Astrocyte (in vitro differentiated cells and primary cell): Measurements from ENCODE around the gene SARNP. TPM values are rescaled to one million over a fixed set of nuclear protein-coding genes. Genes with fewer than 3 reads are reported as not detected.

ENCODE experiments used
- DNase-seq: peaks from one replicate; pipeline ENCODE4 v3.0.0-alpha.2; 2010; ENCODE audit warnings: low read depth
- FAIRE-seq: peaks from 2 replicates; lab custom pipeline; 2011; peaks lifted over from hg19 to GRCh38; lab: Jason Lieb, UNC
- H2AFZ ChIP-seq: 2 replicates; pipeline ENCODE4 v1.6.0; 2012; ENCODE audit warnings: low read depth, low read length, inconsistent platforms
- H3K27ac ChIP-seq: 2 replicates; pipeline ENCODE4 v1.5.1; 2011; ENCODE audit warnings: low read depth, low read length, inconsistent platforms
- H3K27me3 ChIP-seq: 2 replicates; pipeline ENCODE4 v1.6.0; 2011; ENCODE audit warnings: low read length, inconsistent platforms; ENCODE audit not compliant: insufficient read depth
- H3K36me3 ChIP-seq: 2 replicates; pipeline ENCODE4 v1.5.1; 2011; ENCODE audit warnings: low read length, inconsistent platforms; ENCODE audit not compliant: insufficient read depth
- H3K4me1 ChIP-seq: 2 replicates; pipeline ENCODE4 v1.5.1; 2011; ENCODE audit warnings: low read length, inconsistent platforms; ENCODE audit not compliant: insufficient read depth
- H3K4me2 ChIP-seq: 2 replicates; pipeline ENCODE4 v1.6.0; 2012; ENCODE audit warnings: low read length, inconsistent platforms
- H3K4me3 ChIP-seq: 2 replicates; pipeline ENCODE4 v1.5.1; 2011; ENCODE audit warnings: low read depth, mild to moderate bottlenecking, low read length, inconsistent platforms; ENCODE audit not compliant: insufficient read depth
- H3K79me2 ChIP-seq: 2 replicates; pipeline ENCODE4 v1.6.0; 2012; ENCODE audit warnings: mild to moderate bottlenecking, low read length, inconsistent platforms; ENCODE audit not compliant: insufficient read depth
- H3K9ac ChIP-seq: 2 replicates; pipeline ENCODE4 v1.6.0; 2012; ENCODE audit warnings: mild to moderate bottlenecking, low read length, inconsistent platforms
- H3K9me3 ChIP-seq: 2 replicates; pipeline ENCODE4 v1.5.1; 2012; ENCODE audit warnings: low read depth, mild to moderate bottlenecking, low read length, inconsistent platforms; ENCODE audit not compliant: insufficient read depth
- H4K20me1 ChIP-seq: 2 replicates; pipeline ENCODE4 v1.6.0; 2012; ENCODE audit warnings: low read length, inconsistent platforms; ENCODE audit not compliant: insufficient read depth
- H3K27ac Mint-ChIP-seq: one replicate; pipeline ENCODE4 v1.8.0; 2021; ENCODE audit warnings: mild to moderate bottlenecking, mixed read lengths; ENCODE audit not compliant: unreplicated experiment
- H3K27me3 Mint-ChIP-seq: one replicate; pipeline ENCODE4 v1.8.0; 2021; ENCODE audit warnings: low read depth, mixed read lengths; ENCODE audit not compliant: unreplicated experiment
- H3K36me3 Mint-ChIP-seq: one replicate; pipeline ENCODE4 v1.8.0; 2021; ENCODE audit warnings: low read depth, mixed read lengths; ENCODE audit not compliant: unreplicated experiment
- H3K4me1 Mint-ChIP-seq: one replicate; pipeline ENCODE4 v1.8.0; 2021; ENCODE audit warnings: low read depth, mixed read lengths; ENCODE audit not compliant: unreplicated experiment
- H3K4me3 Mint-ChIP-seq: one replicate; pipeline ENCODE4 v1.8.0; 2021; ENCODE audit warnings: mild to moderate bottlenecking, moderate library complexity, mixed read lengths; ENCODE audit not compliant: unreplicated experiment
- H3K9me3 Mint-ChIP-seq: one replicate; pipeline ENCODE4 v1.8.0; 2021; ENCODE audit warnings: mild to moderate bottlenecking, mixed read lengths; ENCODE audit not compliant: unreplicated experiment
- CTCF ChIP-seq: IDR thresholded peaks from 2 replicates; pipeline ENCODE4 v1.5.1; 2011; ENCODE audit warnings: low read depth, mild to moderate bottlenecking, inconsistent platforms, low read length, moderate library complexity; ENCODE audit not compliant: insufficient read depth
- EZH2 ChIP-seq: IDR thresholded peaks from 2 replicates; pipeline ENCODE4 v1.6.1; 2012; ENCODE audit warnings: mild to moderate bottlenecking, low read length, inconsistent platforms; ENCODE audit not compliant: insufficient read depth
- total RNA-seq: library from RNA; stranded (reverse); gene quantifications from 2 replicates; pipeline ENCODE4 v1.2.1, GENCODE V29; 2021

The SARNP gene
- total RNA-seq, 1 donor from 2014 or later = 105 TPM

DNA sequence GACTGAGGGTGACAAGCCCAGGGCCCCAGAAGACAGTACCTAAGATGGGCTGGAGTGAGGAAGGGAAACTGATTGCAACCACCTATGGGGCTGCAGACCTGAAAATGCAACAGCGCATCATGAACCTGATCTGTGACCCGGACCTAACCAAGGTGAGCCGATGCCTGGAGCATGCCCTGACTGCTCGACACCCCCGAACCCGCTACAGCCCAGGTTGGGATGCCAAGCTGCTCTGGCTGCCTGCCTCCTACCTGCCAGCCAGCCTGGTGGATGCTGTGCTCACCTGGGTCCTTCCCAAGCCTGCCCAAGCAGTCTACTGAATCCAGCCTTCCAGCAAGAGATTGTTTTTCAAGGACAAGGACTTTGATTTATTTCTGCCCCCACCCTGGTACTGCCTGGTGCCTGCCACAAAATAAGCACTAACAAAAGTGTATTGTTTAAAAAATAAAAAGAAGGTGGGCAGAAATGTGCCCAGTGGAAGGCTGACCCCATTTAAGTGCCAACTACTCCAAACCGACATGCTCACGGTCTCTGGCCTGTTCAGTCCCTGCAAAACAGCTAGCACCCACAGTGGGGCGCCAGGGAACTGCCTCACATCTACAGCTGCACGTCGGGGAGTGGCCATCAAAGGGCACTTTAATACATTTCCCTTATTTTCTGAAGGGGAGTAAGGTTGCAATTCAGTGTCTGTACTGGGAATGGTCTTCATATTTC lies 93.1 kb downstream of the SARNP start:
- Histone ChIP-seq H2AFZ (no peak overlapping the region), H4K20me1 (peaks cover 62% of the 10 kb centered on the region), H3K79me2 (peaks cover 46% of the 10 kb centered on the region), H3K36me3 (peaks cover 29% of the 10 kb centered on the region), H3K4me3 (no peak overlapping the region), H3K27ac (no peak overlapping the region), H3K27me3 (no peaks in the 10 kb centered on the region), H3K9me3 (no peaks in the 10 kb centered on the region), H3K4me1 (peaks cover 50% of the 10 kb centered on the region), H3K4me2 (peak overlapping the region; percentile 99), H3K9ac (no peak overlapping the region)
- peaks cover 21% of the 10 kb centered on the region for H3K36me3 Mint-ChIP-seq
- H3K27ac Mint-ChIP-seq = peak overlapping the region; percentile 80
- peaks cover 33% of the 10 kb centered on the region for H3K4me1 Mint-ChIP-seq
- H3K27me3 Mint-ChIP-seq = no peaks in the 10 kb centered on the region
- H3K4me3 Mint-ChIP-seq = peak overlapping the region; percentile 40
- FAIRE-seq (no peak), DNase-seq (peak; percentile 38)
- H3K9me3 Mint-ChIP-seq = no peaks in the 10 kb centered on the region
- TF ChIP-seq CTCF (peak; percentile 47), EZH2 (no peak)

DNA sequence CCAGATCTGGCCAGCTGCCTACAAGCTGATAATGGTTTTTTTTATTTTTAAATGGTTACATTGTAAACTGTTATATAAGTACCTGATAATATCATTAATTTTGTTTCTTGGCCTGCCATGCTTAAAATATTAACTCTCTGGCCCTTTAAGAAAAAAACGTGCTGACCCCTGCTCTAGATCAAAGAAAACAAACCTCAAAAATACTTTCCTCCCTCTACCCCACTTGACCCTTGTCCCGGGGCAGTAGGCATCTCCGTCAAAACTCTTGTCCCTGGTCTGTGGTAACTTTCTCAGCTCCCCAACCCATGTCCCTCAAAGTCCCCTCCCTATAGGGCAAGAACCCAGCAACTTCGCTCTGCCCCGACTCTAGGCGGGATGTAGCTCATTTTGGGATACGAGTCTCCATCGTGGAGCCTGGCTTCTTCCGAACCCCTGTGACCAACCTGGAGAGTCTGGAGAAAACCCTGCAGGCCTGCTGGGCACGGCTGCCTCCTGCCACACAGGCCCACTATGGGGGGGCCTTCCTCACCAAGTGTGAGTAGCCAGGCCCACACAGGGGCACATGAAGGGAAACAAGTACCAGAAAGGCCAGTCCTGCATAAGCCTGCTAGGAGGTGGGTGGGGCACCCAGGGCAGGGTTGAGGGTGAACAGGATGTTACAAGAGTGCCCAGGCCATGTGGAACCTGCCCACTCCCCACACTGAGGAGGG lies 93.9 kb downstream of the SARNP start:
- FAIRE-seq = no peak
- H2AFZ ChIP-seq = no peak overlapping the region
- Mint-ChIP-seq H3K4me3 (peak overlapping the region; percentile 60), H3K9me3 (no peaks in the 10 kb centered on the region), H3K4me1 (peaks cover 36% of the 10 kb centered on the region), H3K36me3 (peaks cover 21% of the 10 kb centered on the region), H3K27me3 (no peaks in the 10 kb centered on the region), H3K27ac (peak overlapping the region; percentile 9)
- no peaks in the 10 kb centered on the region for H3K9me3 ChIP-seq
- H3K36me3 ChIP-seq = peaks cover 29% of the 10 kb centered on the region
- peaks cover 44% of the 10 kb centered on the region for H3K79me2 ChIP-seq
- no peak overlapping the region for H3K4me3 ChIP-seq
- peaks cover 62% of the 10 kb centered on the region for H4K20me1 ChIP-seq
- no peaks in the 10 kb centered on the region for H3K27me3 ChIP-seq
- no peak overlapping the region for H3K27ac ChIP-seq
- TF ChIP-seq EZH2 (no peak), CTCF (no peak)
- H3K4me2 ChIP-seq = peak overlapping the region; percentile 4
- no peak for DNase-seq
- no peak overlapping the region for H3K9ac ChIP-seq
- H3K4me1 ChIP-seq = peaks cover 57% of the 10 kb centered on the region

- Histone ChIP-seq H3K79me2 (peaks cover 37% of the 10 kb centered on the region), H3K27me3 (no peaks in the 10 kb centered on the region), H3K36me3 (peaks cover 29% of the 10 kb centered on the region), H4K20me1 (peaks cover 59% of the 10 kb centered on the region), H3K9ac (no peak overlapping the region), H3K4me1 (peaks cover 65% of the 10 kb centered on the region), H3K4me3 (no peak overlapping the region), H3K9me3 (no peaks in the 10 kb centered on the region), H3K27ac (no peak overlapping the region), H3K4me2 (no peak overlapping the region), H2AFZ (no peak overlapping the region)
- Mint-ChIP-seq H3K27me3 (no peaks in the 10 kb centered on the region), H3K36me3 (peaks cover 21% of the 10 kb centered on the region), H3K4me3 (no peak overlapping the region), H3K4me1 (peaks cover 43% of the 10 kb centered on the region), H3K27ac (peak overlapping the region; percentile 4), H3K9me3 (no peaks in the 10 kb centered on the region)
- TF ChIP-seq CTCF (no peak), EZH2 (no peak)
- FAIRE-seq = no peak
- no peak for DNase-seq
These were observed 94.6 kb downstream of the SARNP start for GRCh38 chr12:55722948-55723347.
